Measurements from ENCODE around the gene STEAP3.

Gene STEAP3

GRCh38 chr2:119198240-119198840 lies 25.3 kb upstream of the STEAP3 start:
- DNase-seq (ENCODE audit: low read depth, low spot score), result peak; percentile 69

DNA sequence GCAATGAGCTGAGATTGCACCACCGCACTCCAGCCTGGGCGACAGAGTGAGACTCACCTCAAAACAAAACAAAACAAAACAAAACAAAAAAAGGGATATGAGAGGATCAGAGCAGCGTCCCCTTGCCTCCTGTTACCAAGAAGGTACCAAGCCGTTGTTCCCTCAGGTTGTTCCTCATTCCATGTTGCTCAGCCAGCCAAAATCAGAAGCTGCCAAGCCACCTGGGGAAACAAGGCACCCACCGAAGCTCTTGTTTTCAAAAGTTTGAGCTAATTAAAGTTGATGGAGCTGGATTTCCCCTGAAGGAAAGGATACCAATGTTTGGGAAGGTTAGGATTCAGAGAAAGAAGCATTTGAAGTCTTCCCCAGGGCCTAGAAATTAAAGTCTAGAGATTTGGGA lies 21.8 kb upstream of the STEAP3 start:
- no peak for DNase-seq (ENCODE audit: low read depth, low spot score)

DNA sequence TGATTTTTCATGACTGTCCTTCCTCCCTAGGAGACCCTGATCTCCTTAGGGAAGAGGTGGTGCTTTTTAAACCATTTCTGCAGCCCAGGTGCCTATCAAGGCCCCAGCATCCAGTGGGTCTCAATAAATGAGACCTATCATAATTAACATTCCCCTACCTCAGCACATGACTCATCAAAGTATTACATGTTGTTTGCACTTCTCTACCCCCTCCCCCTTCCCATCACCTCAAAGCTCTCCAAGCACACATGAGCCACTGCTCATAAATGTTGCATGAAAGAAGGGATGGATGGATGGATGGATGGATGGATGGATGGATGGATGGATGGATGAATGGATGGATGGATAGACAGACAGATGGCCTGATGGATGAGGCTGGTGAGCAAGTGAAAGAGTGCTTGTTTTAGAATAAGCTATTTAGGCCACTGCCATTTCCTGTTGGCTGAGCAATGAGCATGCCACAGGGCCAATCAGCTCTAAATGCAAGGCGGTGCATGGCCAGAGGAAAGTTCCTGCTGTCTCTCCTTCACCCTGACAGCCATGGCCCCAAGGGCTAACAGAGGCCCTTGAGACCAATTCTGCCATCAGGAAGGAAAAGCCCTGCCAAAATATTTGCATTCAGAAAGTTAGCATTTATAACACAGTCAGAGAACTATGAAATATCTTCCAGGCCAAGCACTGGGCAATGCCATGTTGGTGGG lies 20.9 kb upstream of the STEAP3 start:
- no peak for DNase-seq (ENCODE audit: low read depth, low spot score)

GRCh38 chr2:119204525-119204924 lies 19.1 kb upstream of the STEAP3 start:
- no peak for DNase-seq (ENCODE audit: low read depth, low spot score)

- DNase-seq (ENCODE audit: low read depth, low spot score), result no peak
Measured at GRCh38 chr2:119205001-119205706, 18.5 kb upstream of the STEAP3 start.

GRCh38 chr2:119206201-119206600 lies 17.4 kb upstream of the STEAP3 start:
- no peak for DNase-seq (ENCODE audit: low read depth, low spot score)

DNA sequence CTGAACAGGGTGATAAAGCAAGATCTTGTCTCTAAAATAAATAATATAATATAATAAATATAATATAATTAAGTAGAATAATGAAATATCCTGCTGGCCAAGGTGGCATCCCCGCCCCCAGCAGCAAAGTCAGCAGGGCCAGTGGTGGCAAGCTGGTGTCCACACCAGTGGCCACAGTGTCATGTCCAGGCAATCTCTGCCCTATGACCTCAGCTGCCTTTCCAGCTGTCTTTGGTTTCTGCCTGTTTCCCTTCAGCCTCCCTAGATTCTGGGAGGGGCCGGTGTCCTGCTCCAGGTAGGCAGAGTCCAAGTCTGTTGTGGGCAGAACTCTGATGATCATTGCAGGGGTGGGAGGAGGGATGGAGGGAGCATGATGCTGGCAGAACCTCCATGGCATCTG lies 16.2 kb upstream of the STEAP3 start:
- no peak for DNase-seq (ENCODE audit: low read depth, low spot score)

GRCh38 chr2:119208791-119209203 lies 14.8 kb upstream of the STEAP3 start:
- DNase-seq (ENCODE audit: low read depth, low spot score), result peak; percentile 73

DNA sequence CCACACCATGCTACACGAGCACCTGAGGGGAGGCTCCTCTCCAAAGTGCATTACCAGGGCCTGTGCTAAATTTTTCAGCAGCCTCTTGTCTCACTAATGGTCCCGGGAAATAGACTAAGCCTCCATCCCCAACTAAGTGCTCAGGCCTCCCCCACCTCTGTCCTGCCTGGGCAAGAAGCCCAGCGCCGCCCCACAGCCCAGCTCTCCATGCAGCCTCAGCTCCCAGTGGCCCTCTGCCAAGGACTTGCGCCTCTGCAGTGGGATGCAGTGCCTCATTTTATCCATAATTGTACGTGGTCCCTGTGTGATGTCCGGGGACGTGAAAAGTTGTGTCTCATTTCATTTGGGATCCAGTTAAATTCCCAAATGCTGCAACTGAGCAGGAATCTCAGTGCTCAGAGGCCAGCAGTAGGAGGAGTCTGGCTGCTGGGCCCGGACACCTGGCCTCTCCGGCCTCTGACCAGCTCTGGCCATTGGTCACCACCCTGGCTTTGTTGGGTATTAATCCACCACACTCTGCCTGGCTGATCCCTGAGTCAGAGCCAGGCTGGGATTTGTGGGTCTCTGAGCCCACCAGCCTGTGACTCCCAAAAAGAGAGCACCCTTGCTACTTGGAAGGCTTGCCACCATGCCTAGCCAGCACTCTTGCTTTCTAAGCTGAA lies 11.4 kb upstream of the STEAP3 start:
- DNase-seq (ENCODE audit: low read depth, low spot score), result peak; percentile 67

- no peak for DNase-seq (ENCODE audit: low read depth, low spot score)
Measured at GRCh38 chr2:119214453-119215037, 9.1 kb upstream of the STEAP3 start.

DNA sequence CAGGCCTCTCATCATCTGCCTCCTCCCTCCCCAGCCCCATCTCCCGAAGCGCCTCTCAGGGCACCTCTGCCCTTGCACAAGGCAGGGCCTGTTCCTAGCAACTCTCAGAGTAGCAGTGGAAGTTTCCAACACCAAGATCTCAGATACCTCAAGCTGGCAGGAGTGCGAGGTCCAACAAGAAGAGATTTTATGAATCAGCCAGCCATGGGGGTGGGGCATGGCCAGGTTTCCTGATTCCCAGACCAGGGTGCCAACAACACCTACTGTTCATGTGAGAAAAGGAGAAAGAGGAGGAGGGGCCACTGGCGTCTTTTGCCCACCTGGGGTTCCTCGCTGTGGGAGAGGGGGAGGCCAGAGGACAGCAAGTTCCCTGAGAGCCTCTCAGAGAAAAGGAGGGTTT lies 6.6 kb upstream of the STEAP3 start:
- DNase-seq (ENCODE audit: low read depth, low spot score), result no peak

DNA sequence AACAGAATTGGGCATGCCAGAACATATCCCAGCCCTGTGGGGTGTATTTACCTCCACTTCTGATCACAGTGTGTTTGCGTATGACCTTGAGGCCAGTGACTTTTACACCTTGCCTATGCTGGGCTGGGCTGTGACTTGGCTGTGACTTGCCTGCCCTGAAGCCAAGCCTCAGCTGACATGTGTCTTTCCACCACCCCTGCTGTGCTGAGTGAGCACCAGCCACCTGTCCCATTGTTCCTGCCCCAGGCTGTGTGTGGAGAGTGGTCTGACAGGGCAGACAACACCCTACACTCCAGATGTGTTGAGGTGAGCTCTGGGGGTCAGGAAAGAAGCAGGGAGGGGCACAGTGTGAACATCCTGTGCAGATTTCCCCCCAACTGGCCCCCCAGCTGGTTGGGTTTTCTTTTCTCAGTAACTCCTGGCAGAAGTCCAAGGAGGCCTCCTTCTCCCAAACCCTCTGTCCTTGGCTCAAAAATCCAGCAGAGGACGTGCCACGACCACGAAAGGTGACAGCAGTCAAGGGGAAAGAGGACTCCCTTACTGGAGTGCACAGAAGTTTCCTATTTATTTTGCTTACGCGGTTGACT lies 5.1 kb upstream of the STEAP3 start:
- peak; percentile 76 for DNase-seq (ENCODE audit: low read depth, low spot score)

DNA sequence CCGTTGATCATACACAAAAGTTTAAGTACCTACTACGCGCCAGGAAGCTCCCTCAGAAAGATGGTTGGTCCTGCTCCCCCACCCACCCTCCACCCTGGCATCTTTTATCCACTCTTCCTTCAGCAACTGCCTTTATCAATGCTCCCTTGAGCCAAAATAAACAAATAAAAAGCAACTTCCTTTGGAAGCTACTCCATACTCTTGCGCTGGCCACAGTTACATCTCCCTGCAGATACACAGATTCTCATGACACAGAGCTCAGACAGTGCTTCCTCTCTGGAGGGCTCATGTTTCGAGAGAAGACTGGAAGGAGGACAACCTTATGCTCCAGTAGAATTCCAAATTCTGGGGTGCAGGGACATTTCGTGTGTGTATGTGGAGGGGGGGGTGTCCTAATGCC lies 3.8 kb upstream of the STEAP3 start:
- no peak for DNase-seq (ENCODE audit: low read depth, low spot score)

GRCh38 chr2:119220720-119221301 lies 2.8 kb upstream of the STEAP3 start:
- DNase-seq (ENCODE audit: low read depth, low spot score), result no peak

- DNase-seq (ENCODE audit: low read depth, low spot score), result no peak
Measured at GRCh38 chr2:119221609-119222008, 2.0 kb upstream of the STEAP3 start.

DNA sequence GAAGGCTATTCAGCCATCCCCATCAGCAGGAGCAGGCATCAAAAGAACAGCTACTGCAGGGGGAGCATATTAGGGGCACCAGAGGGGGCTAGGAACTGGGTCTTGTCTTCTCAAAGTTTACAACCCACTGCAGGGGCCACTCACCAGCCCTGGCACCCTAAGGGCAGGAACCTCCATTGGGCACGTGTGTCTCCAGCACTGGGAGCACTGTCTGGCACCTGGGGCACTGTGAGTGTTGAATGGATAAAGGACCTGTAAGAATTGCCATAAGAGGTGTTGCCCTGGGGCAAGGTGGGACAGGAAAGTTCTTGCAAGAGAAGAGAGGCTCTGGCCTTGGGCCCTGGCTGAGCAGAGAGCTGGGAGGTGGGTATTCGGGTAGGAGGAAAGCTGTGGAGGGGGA lies 1.4 kb upstream of the STEAP3 start:
- no peak for DNase-seq (ENCODE audit: low read depth, low spot score)

DNA sequence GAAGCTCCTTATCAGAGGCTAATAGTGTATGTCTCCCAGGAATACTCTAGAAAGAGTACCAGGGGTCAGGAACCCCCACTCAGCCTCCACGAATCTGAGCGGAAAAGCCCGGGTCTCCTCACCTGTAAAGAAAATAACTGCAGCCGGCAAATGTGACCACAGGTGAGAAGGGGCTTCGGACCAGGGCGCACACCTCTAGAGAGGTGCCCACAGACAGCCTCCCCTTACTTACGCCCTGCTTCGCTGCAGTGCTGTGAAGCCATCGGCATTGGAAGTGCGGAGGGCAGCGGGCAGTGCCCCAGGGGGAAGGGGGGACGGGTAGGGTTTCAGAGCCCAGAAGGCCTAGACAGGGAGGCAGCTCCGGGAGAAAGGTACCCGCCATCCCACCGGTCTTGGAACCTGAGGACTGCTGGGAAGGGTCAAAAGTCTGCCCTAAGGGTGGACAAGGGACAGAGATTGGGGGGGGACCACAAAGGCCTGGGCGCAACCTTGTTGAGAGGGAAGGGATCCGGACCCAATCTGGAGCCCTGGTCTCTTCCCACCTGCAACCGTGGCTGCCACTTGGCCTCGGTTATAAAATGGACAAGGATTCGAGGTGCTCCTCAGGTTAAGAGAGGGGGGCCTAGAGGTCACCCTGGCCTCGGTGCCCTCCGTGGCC lies 642 bp upstream of the STEAP3 start:
- no peak for DNase-seq (ENCODE audit: low read depth, low spot score)

- no peak for DNase-seq (ENCODE audit: low read depth, low spot score)
Measured at GRCh38 chr2:119224391-119225104, 914 bp downstream of the STEAP3 start.

GRCh38 chr2:119225105-119225865 lies 1.7 kb downstream of the STEAP3 start:
- no peak for DNase-seq (ENCODE audit: low read depth, low spot score)
